MCF 10A (cell line): Measurements from ENCODE around the gene TRPM6. TPM values are rescaled to one million over a fixed set of nuclear protein-coding genes. Genes with fewer than 3 reads are reported as not detected.

Source experiments
- BruUV-seq: library from RNA; stranded (reverse); fragments of 400-500 nt; replicated peaks from 2 replicates; lab custom pipeline; 2021; lab: Mats Ljungman, UMichigan
- CTCF ChIA-PET: fragments of 300-600 bp; sonication (Branson Sonifier 250); formaldehyde crosslinking; extraction: SDS; loops from one replicate; lab custom pipeline; 2021; ENCODE audit warnings: antibody characterized with exemption, inconsistent platforms; lab: Yijun Ruan, JAX
- POLR2A ChIA-PET: fragments of 300-600, 350-650 bp; sonication (Branson Sonifier 250); formaldehyde crosslinking; extraction: SDS; loops from one replicate; lab custom pipeline; 2020; ENCODE audit warnings: antibody characterized with exemption, inconsistent platforms; lab: Yijun Ruan, JAX
- DNase-seq: peaks from one replicate; pipeline ENCODE4 v3.0.0-alpha.2; 2018; ENCODE audit not compliant: unreplicated experiment
- H3K27ac Mint-ChIP-seq: one replicate; pipeline ENCODE4 v1.8.0; 2022; ENCODE audit warnings: mild to moderate bottlenecking, low read depth, mixed read lengths; ENCODE audit not compliant: unreplicated experiment
- H3K27me3 Mint-ChIP-seq: one replicate; pipeline ENCODE4 v1.8.0; 2022; ENCODE audit warnings: mixed read lengths; ENCODE audit not compliant: insufficient read depth, unreplicated experiment
- H3K36me3 Mint-ChIP-seq: one replicate; pipeline ENCODE4 v1.8.0; 2022; ENCODE audit warnings: mild to moderate bottlenecking, moderate library complexity, mixed read lengths; ENCODE audit not compliant: insufficient read depth, unreplicated experiment
- H3K4me1 Mint-ChIP-seq: one replicate; pipeline ENCODE4 v1.8.0; 2022; ENCODE audit warnings: mixed read lengths; ENCODE audit not compliant: insufficient read depth, unreplicated experiment
- H3K4me3 Mint-ChIP-seq: one replicate; pipeline ENCODE4 v1.8.0; 2022; ENCODE audit warnings: mild to moderate bottlenecking, moderate library complexity, mixed read lengths; ENCODE audit not compliant: unreplicated experiment
- H3K9me3 Mint-ChIP-seq: one replicate; pipeline ENCODE4 v1.8.0; 2022; ENCODE audit warnings: mixed read lengths; ENCODE audit not compliant: unreplicated experiment
- intact Hi-C: fragments of 100-400 bp; cut with micrococcal nuclease; formaldehyde crosslinking; loops from 2 replicates; pipeline ENCODE4 v1.14.1; 2022
- total RNA-seq: library from RNA; stranded (reverse); gene quantifications from 2 replicates; pipeline ENCODE4 v1.2.3, GENCODE V29; 2022
- TF ChIP-seq, protein P1 (sequence below): fragments of 200-600 bp; IDR thresholded peaks from one replicate; pipeline ENCODE4 v1.8.0; 2022; ENCODE audit warnings: antibody characterized with exemption, mild to moderate bottlenecking; ENCODE audit not compliant: unreplicated experiment

The TRPM6 gene
- total RNA-seq, 1 experiment from 2014 or later, result not detected

DNA sequence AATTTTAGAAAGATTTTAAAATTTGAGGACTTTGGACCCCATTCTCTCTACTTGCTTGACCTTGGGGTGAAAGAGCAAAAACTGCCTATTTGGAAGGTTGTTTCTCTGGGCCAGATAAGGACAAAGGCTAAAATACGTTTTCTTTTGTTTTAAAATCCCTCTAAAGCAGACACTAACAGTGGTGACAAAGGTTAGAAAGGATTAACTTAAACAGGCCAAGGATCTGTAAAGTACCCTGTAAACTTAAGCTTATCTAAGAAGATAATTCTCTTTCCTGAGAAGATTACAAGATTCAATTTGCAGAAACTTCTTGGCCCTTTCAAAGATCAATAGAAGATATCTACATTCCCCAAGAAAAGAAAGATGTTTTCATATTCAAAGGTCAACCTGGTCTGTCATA is 12.1 kb downstream of the TRPM6 start:
- ChIA-PET POLR2A (no interaction called here), CTCF (interaction anchor here (0.6 kb wide), 1 partner anchor 122 kb away, joined by 3 read pairs; no protein-coding TSS in a partner anchor)
- BruUV-seq, result no TSS peak
- H3K27ac Mint-ChIP-seq, result no peak overlapping the region
- DNase-seq, result no peak
- H3K4me3 Mint-ChIP-seq, result no peak overlapping the region
- intact Hi-C loops, result loop anchor here (10.0 kb wide), 1 partner anchor 59 kb away; no protein-coding TSS in a partner anchor
- TF ChIP-seq, protein P1, sequence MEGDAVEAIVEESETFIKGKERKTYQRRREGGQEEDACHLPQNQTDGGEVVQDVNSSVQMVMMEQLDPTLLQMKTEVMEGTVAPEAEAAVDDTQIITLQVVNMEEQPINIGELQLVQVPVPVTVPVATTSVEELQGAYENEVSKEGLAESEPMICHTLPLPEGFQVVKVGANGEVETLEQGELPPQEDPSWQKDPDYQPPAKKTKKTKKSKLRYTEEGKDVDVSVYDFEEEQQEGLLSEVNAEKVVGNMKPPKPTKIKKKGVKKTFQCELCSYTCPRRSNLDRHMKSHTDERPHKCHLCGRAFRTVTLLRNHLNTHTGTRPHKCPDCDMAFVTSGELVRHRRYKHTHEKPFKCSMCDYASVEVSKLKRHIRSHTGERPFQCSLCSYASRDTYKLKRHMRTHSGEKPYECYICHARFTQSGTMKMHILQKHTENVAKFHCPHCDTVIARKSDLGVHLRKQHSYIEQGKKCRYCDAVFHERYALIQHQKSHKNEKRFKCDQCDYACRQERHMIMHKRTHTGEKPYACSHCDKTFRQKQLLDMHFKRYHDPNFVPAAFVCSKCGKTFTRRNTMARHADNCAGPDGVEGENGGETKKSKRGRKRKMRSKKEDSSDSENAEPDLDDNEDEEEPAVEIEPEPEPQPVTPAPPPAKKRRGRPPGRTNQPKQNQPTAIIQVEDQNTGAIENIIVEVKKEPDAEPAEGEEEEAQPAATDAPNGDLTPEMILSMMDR, result no peak
- peaks cover 6% of the 10 kb centered on the region for H3K27me3 Mint-ChIP-seq
- H3K36me3 Mint-ChIP-seq, result no peaks in the 10 kb centered on the region
- peaks cover 4% of the 10 kb centered on the region for H3K9me3 Mint-ChIP-seq
- H3K4me1 Mint-ChIP-seq, result no peaks in the 10 kb centered on the region

DNA sequence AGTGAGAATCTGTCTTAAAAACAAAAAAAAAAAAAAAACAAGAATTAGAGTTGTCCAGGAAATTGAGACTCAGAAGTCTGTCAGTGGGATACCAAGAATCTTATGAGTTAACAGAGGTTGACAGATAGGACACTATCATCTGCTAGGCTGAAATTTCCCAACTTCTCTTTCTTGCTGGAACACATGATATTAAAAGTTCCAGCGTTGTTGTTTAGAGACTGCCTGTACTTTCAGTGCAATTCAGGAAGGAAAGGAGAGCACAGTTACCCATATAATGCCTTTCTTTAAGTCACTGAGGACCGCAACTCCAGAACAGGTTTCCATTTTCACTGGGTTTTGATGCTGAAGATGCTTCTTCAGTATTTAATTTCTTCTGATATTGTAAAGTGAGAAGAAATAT is 13.5 kb downstream of the TRPM6 start:
- intact Hi-C loops, result loop anchor here (10.0 kb wide), 1 partner anchor 61 kb away; no protein-coding TSS in a partner anchor
- no peak overlapping the region for H3K27ac Mint-ChIP-seq
- no peaks in the 10 kb centered on the region for H3K9me3 Mint-ChIP-seq
- DNase-seq, result no peak
- BruUV-seq, result no TSS peak
- ChIA-PET POLR2A (interaction anchor here (0.6 kb wide), 1 partner anchor 15 kb away, joined by 3 read pairs; no protein-coding TSS in a partner anchor), CTCF (no interaction called here)
- H3K36me3 Mint-ChIP-seq, result no peaks in the 10 kb centered on the region
- H3K27me3 Mint-ChIP-seq, result no peaks in the 10 kb centered on the region
- no peaks in the 10 kb centered on the region for H3K4me1 Mint-ChIP-seq
- no peak overlapping the region for H3K4me3 Mint-ChIP-seq
- TF ChIP-seq, protein P1, result no peak

DNA sequence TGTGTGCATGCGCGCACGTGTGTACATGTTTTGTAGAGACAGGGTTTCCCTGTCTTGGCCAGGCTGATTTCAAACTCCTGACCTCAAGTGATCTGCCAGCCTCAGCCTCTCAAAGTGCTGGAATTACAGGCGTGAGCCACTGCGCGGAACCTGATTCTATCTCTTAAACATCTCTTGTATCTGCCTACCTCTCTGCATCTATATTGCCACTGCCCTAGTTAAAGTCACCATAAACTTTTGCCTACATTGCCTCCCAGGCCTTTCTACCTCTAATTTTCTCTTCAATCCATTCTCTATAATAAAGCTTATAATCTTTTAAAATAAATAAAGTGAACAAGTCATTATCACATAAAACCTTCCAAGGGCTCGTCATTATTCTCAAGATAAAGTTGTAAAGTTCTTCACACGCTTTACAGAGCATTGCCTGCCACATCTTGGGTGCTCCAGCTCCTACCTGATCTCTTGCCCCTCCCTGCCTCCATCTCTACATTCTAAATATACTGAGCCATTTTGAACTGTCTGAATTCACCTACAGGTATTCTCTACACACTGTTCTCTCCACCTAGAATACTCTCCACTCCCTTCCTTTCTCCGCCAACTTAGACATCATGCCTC is 15.0 kb downstream of the TRPM6 start:
- H3K4me1 Mint-ChIP-seq, result no peaks in the 10 kb centered on the region
- no TSS peak for BruUV-seq
- H3K27ac Mint-ChIP-seq, result no peak overlapping the region
- no peaks in the 10 kb centered on the region for H3K27me3 Mint-ChIP-seq
- TF ChIP-seq, protein P1, result no peak
- no peaks in the 10 kb centered on the region for H3K9me3 Mint-ChIP-seq
- CTCF ChIA-PET, result no interaction called here
- no peak for DNase-seq
- no peaks in the 10 kb centered on the region for H3K36me3 Mint-ChIP-seq
- intact Hi-C loops, result loop anchor here (10.0 kb wide), 1 partner anchor 62 kb away; no protein-coding TSS in a partner anchor
- H3K4me3 Mint-ChIP-seq, result no peak overlapping the region
- POLR2A ChIA-PET, result no interaction called here

DNA sequence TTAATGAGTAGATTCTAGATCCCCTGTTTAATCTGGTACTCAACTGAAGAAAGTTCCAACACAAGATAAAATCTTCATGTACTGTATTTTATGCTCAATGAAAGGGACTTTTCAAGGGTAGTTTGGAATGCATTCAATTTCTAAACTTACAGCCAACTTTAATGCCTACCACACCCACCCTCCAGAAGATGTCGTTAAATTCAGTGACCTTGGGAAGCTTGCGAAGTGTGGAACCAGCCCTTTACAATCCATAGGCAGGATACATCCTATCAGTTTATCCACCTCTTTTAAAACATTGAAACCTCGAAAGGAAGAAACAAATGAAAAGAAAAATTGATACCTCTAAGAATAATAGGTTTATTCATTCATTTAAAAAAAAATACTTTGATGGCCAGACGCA is 20.2 kb downstream of the TRPM6 start:
- CTCF ChIA-PET, result interaction anchor here (0.6 to 1.1 kb wide), 2 partner anchors 13 to 66 kb away, joined by 3 read pairs; no protein-coding TSS in a partner anchor
- H3K4me1 Mint-ChIP-seq, result no peaks in the 10 kb centered on the region
- intact Hi-C loops, result no loop called here
- no peaks in the 10 kb centered on the region for H3K9me3 Mint-ChIP-seq
- H3K27me3 Mint-ChIP-seq, result no peaks in the 10 kb centered on the region
- POLR2A ChIA-PET, result no interaction called here
- H3K36me3 Mint-ChIP-seq, result no peaks in the 10 kb centered on the region
- BruUV-seq, result no TSS peak
- DNase-seq, result no peak
- no peak overlapping the region for H3K27ac Mint-ChIP-seq
- TF ChIP-seq, protein P1, result no peak
- no peak overlapping the region for H3K4me3 Mint-ChIP-seq
